Upper lobe of right lung (tissue), 1 donor: ENCODE measurements around the gene GSTM4. TPM values are rescaled to one million over a fixed set of nuclear protein-coding genes. Genes with fewer than 3 reads are reported as not detected.

Experiments
- ATAC-seq: fragments of 200-7000 bp; cut with Tn5 transposase; one replicate; pipeline ENCODE4 v1.9.1; 2020; ENCODE audit warnings: mild to moderate bottlenecking, moderate library complexity
- DNase-seq: peaks from one replicate; pipeline ENCODE4 v3.0.0-alpha.2; 2020
- H3K27ac ChIP-seq: fragments of 200-600 bp; one replicate; pipeline ENCODE4 v1.8.0; 2022
- H3K27me3 ChIP-seq: fragments of 200-600 bp; one replicate; pipeline ENCODE4 v1.8.0; 2022; ENCODE audit warnings: mild to moderate bottlenecking
- H3K36me3 ChIP-seq: fragments of 200-600 bp; one replicate; pipeline ENCODE4 v1.8.0; 2022
- H3K4me1 ChIP-seq: fragments of 200-600 bp; one replicate; pipeline ENCODE4 v1.8.0; 2022
- H3K4me3 ChIP-seq: fragments of 200-600 bp; one replicate; pipeline ENCODE4 v1.8.0; 2022; ENCODE audit warnings: mild to moderate bottlenecking
- H3K9me3 ChIP-seq: fragments of 200-600 bp; one replicate; pipeline ENCODE4 v1.8.0; 2022
- CTCF ChIP-seq: fragments of 200-600 bp; IDR thresholded peaks from one replicate; pipeline ENCODE4 v1.8.0; 2022; ENCODE audit warnings: antibody characterized with exemption
- intact Hi-C: fragments of 100-400 bp; cut with DNase I; formaldehyde crosslinking; loops from one replicate; pipeline ENCODE4 v1.11.0; 2022
- total RNA-seq: library from RNA; stranded (reverse); fragmentation: NEBNext Ultra II Directional; extraction: Animal tissue kit (Norgen Biotek cat#: 25700); gene quantifications from one replicate; pipeline ENCODE4 v1.2.1, GENCODE V29; 2021
- donor health status: DM: no; HTN: yes; CAD: no; lungs with severe emphysema.

Gene GSTM4
- total RNA-seq, 1 donor from 2014 or later = 17.2 TPM

GRCh38 chr1:109627692-109628399, 28.1 kb upstream of the GSTM4 start:
- intact Hi-C loops = no loop called here
- peaks cover 51% of the 10 kb centered on the region for H3K36me3 ChIP-seq
- H3K27me3 ChIP-seq = no peaks in the 10 kb centered on the region
- H3K9me3 ChIP-seq = no peaks in the 10 kb centered on the region
- peaks cover 20% of the 10 kb centered on the region for H3K4me1 ChIP-seq
- H3K4me3 ChIP-seq = no peak overlapping the region
- no peak overlapping the region for H3K27ac ChIP-seq
- TF ChIP-seq CTCF = no peak
- no peak for DNase-seq
- ATAC-seq = no peak

GRCh38 chr1:109628540-109629321, 27.2 kb upstream of the GSTM4 start:
- DNase-seq (no peak), ATAC-seq (no peak)
- H3K9me3 ChIP-seq = no peaks in the 10 kb centered on the region
- peaks cover 11% of the 10 kb centered on the region for H3K4me1 ChIP-seq
- intact Hi-C loops = no loop called here
- TF ChIP-seq CTCF = no peak
- peaks cover 51% of the 10 kb centered on the region for H3K36me3 ChIP-seq
- H3K27me3 ChIP-seq = no peaks in the 10 kb centered on the region
- H3K27ac ChIP-seq = no peak overlapping the region
- H3K4me3 ChIP-seq = no peak overlapping the region

GRCh38 chr1:109629372-109630030, 26.4 kb upstream of the GSTM4 start:
- Histone ChIP-seq H3K27ac (no peak overlapping the region), H3K4me3 (no peak overlapping the region), H3K36me3 (peaks cover 51% of the 10 kb centered on the region)

GRCh38 chr1:109630081-109630897, 25.6 kb upstream of the GSTM4 start:
- DNase-seq = no peak
- Histone ChIP-seq H3K27ac (no peak overlapping the region), H3K4me3 (no peak overlapping the region), H3K4me1 (no peaks in the 10 kb centered on the region), H3K36me3 (peaks cover 51% of the 10 kb centered on the region), H3K9me3 (no peaks in the 10 kb centered on the region), H3K27me3 (no peaks in the 10 kb centered on the region)
- peak; percentile 8 for ATAC-seq
- intact Hi-C loops = loop anchor here (5.0 kb wide), 1 partner anchor 83 kb away; the partner anchor contains the start of gene GNAI3
- TF ChIP-seq CTCF = peak; percentile 37

More at GRCh38 chr1:109629372-109630030, 26.4 kb upstream of the GSTM4 start:
- ATAC-seq = no peak
- H3K27me3 ChIP-seq = no peaks in the 10 kb centered on the region
- no peaks in the 10 kb centered on the region for H3K9me3 ChIP-seq
- intact Hi-C loops = loop anchor here (5.0 kb wide), 1 partner anchor 82 kb away; the partner anchor contains the start of gene GNAI3
- DNase-seq = no peak
- H3K4me1 ChIP-seq = peaks cover 3% of the 10 kb centered on the region
- no peak for TF ChIP-seq CTCF
